Measurements from ENCODE around the gene ALDH3A2. TPM values are rescaled to one million over a fixed set of nuclear protein-coding genes. Genes with fewer than 3 reads are reported as not detected.

Gene ALDH3A2
- 126 and 138 TPM in 2 replicates for total RNA-seq (ENCODE audit: low replicate concordance)

DNA sequence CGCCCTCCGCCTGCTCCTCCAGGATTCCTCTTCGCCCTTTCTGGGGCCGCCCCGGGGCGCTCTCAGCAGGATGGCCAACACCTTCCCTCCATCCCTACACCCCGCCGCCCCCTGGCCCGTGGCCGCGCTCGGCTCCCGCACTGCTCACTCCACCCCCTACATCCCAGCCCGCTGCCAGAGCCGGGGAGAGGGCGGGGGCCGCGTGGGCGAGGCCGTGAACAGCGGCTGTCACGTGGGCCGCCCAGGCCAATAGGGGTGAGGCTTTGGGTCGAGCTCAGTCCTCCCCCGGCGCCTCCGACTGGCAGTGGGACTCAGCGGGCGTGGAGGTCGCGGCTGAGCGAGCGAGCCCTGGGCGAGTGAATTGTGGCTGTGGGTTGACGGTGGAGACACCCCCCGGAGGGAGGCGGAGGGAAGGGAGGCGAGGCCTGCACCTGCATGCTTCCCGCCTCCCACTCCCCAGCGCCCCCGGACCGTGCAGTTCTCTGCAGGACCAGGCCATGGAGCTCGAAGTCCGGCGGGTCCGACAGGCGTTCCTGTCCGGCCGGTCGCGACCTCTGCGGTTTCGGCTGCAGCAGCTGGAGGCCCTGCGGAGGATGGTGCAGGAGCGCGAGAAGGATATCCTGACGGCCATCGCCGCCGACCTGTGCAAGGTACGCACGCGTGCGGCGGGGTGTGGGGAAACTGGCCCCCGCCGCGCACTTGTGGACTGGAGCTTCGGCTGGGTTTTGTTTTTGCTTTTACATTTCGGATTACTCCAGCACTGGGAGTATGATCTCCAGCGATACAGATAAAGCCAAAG is at the start of gene ALDH3A2:
ALDH3A2 (plus strand) TSS at position 277 of the 799 bp plus-strand sequence; CDS start at position 498, 221 bp downstream.
- H3K9me3 Mint-ChIP-seq: peaks cover 4% of the 10 kb centered on the region
- Histone ChIP-seq H3K4me3 (peak within 1 kb of the TSS; percentile 79), H3K36me3 (peaks cover 15% of the 10 kb centered on the region), H3K27ac (peak within 1 kb of the TSS; percentile 10), H3K9me3 (ENCODE audit: low read depth) (no peaks in the 10 kb centered on the region), H2AFZ (replicated peaks) (peak within 1 kb of the TSS; percentile 65), H3F3A (ENCODE audit: low read depth) (peaks cover 34% of the 10 kb centered on the region), H3K4me1 (peaks cover 26% of the 10 kb centered on the region), H3K4me2 (peak within 1 kb of the TSS; percentile 94), H3K79me2 (ENCODE audit: low read depth) (peaks cover 46% of the 10 kb centered on the region), H3K27me3 (no peaks in the 10 kb centered on the region), H4K20me1 (ENCODE audit: low read depth) (peaks cover 4% of the 10 kb centered on the region), H3K9ac (no peak within 1 kb of the TSS)
- peaks cover 10% of the 10 kb centered on the region for H3K27me3 Mint-ChIP-seq (ENCODE audit: insufficient read depth, low read depth)
- peak; percentile 95 for DNase-seq (ENCODE audit: low spot score)
- H3K36me3 Mint-ChIP-seq: peaks cover 23% of the 10 kb centered on the region
- H3K27ac Mint-ChIP-seq: peak within 1 kb of the TSS; percentile 96
- TF ChIP-seq CTCF (IDR thresholded peaks at IDR 0.05): peak; percentile 36
- TF ChIP-seq EZH2 (IDR thresholded peaks at IDR 0.05): no peak
- peaks cover 36% of the 10 kb centered on the region for H3K4me1 Mint-ChIP-seq
- peak within 1 kb of the TSS; percentile 90 for H3K4me3 Mint-ChIP-seq

- no peak overlapping the region for H3K4me3 Mint-ChIP-seq
- Histone ChIP-seq H3K4me2 (no peak overlapping the region), H3K27me3 (no peaks in the 10 kb centered on the region), H3K27ac (no peak overlapping the region), H3K4me3 (no peak overlapping the region), H3K79me2 (ENCODE audit: low read depth) (no peaks in the 10 kb centered on the region), H3K9ac (no peak overlapping the region), H3F3A (ENCODE audit: low read depth) (peaks cover 2% of the 10 kb centered on the region), H4K20me1 (ENCODE audit: low read depth) (no peaks in the 10 kb centered on the region), H3K36me3 (no peaks in the 10 kb centered on the region), H2AFZ (replicated peaks) (no peak overlapping the region), H3K9me3 (ENCODE audit: low read depth) (no peaks in the 10 kb centered on the region), H3K4me1 (no peaks in the 10 kb centered on the region)
- DNase-seq (ENCODE audit: low spot score): no peak
- no peaks in the 10 kb centered on the region for H3K36me3 Mint-ChIP-seq
- H3K27me3 Mint-ChIP-seq (ENCODE audit: insufficient read depth, low read depth): peaks cover 5% of the 10 kb centered on the region
- H3K9me3 Mint-ChIP-seq: no peaks in the 10 kb centered on the region
- H3K4me1 Mint-ChIP-seq: no peaks in the 10 kb centered on the region
- no peak overlapping the region for H3K27ac Mint-ChIP-seq
- TF ChIP-seq EZH2phosphoT487 (IDR thresholded peaks at IDR 0.05) (no peak), CTCF (IDR thresholded peaks at IDR 0.05) (no peak), EZH2 (IDR thresholded peaks at IDR 0.05) (no peak)
These were observed 38.2 kb upstream of the ALDH3A2 start for GRCh38 chr17:19610311-19610710.

DNA sequence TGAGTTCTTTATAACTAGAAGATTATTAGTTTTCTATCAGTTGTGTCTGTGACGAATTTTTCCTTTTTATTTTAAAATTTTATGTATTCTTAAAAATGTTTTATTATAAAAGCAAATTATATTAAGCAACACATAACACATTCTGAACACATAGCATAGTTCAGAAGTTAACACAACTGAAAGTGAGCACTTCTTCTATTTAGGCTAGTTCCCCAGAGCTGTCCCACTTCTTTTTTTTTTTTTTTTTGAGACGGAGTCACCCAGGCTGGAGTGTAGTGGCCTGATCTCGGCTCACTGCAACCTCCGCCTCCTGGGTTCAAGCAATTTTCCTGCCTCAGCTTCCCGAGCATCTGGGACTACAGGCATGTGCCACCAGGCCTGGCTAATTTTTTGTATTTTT is 37.7 kb upstream of the ALDH3A2 start:
- Mint-ChIP-seq H3K27me3 (ENCODE audit: insufficient read depth, low read depth) (peaks cover 5% of the 10 kb centered on the region), H3K9me3 (no peaks in the 10 kb centered on the region), H3K36me3 (no peaks in the 10 kb centered on the region), H3K4me3 (no peak overlapping the region), H3K4me1 (no peaks in the 10 kb centered on the region), H3K27ac (no peak overlapping the region)
- H3K27me3 ChIP-seq: no peaks in the 10 kb centered on the region
- H3F3A ChIP-seq (ENCODE audit: low read depth): peaks cover 2% of the 10 kb centered on the region
- H3K4me2 ChIP-seq: no peak overlapping the region
- no peak for DNase-seq (ENCODE audit: low spot score)
- H3K9me3 ChIP-seq (ENCODE audit: low read depth): no peaks in the 10 kb centered on the region
- H2AFZ ChIP-seq (replicated peaks): no peak overlapping the region
- H3K4me3 ChIP-seq: no peak overlapping the region
- H3K9ac ChIP-seq: no peak overlapping the region
- TF ChIP-seq CTCF (IDR thresholded peaks at IDR 0.05): no peak
- TF ChIP-seq EZH2phosphoT487 (IDR thresholded peaks at IDR 0.05): no peak
- TF ChIP-seq EZH2 (IDR thresholded peaks at IDR 0.05): no peak
- H3K4me1 ChIP-seq: no peaks in the 10 kb centered on the region
- H3K36me3 ChIP-seq: no peaks in the 10 kb centered on the region
- H3K27ac ChIP-seq: no peak overlapping the region
- no peaks in the 10 kb centered on the region for H4K20me1 ChIP-seq (ENCODE audit: low read depth)
- no peaks in the 10 kb centered on the region for H3K79me2 ChIP-seq (ENCODE audit: low read depth)

Data from neural progenitor cell (in vitro differentiated cells).